Pancreas (tissue), 10 donors: ENCODE results near the gene PRKCH. TPM values are rescaled to one million over a fixed set of nuclear protein-coding genes. Genes with fewer than 3 reads are reported as not detected.

ENCODE experiments used
- ATAC-seq, 4 donors: fragments of 200-7000 bp; cut with Tn5 transposase; one replicate each; pipeline versions ENCODE4 v1.8.0 to v1.9.1; 2020; ENCODE audit warnings: mild to moderate bottlenecking in 4 of 4, moderate library complexity in 4 of 4
- DNase-seq, 6 donors: peaks; one replicate each; pipeline ENCODE4 v3.0.0-alpha.2; 2020
- FAIRE-seq: peaks from 2 replicates; lab custom pipeline; 2012; peaks lifted over from hg19 to GRCh38; lab: Jason Lieb, UNC
- H3K27ac ChIP-seq, 4 donors: fragments of 200-600 bp; sonication (generic); 1 replicate in 3 of 4; 2 replicates in 1 of 4; pipeline versions ENCODE4 v1.5.0 to v1.8.0; 2020
- H3K27me3 ChIP-seq, 4 donors: fragments of 200-600 bp; one replicate each; pipeline ENCODE4 v1.8.0; 2021
- H3K36me3 ChIP-seq, 3 donors: fragments of 200-600 bp; sonication (generic) in 1 of 3; one replicate each; pipeline versions ENCODE4 v1.5.0 to v1.8.0; 2020 to 2021
- H3K4me1 ChIP-seq, 3 donors: fragments of 200-600 bp; one replicate each; pipeline ENCODE4 v1.8.0; 2021
- H3K4me3 ChIP-seq, 4 donors: fragments of 200-600 bp; sonication (generic) in 2 of 4; one replicate each; pipeline versions ENCODE4 v1.5.0 to v1.8.0; 2020 to 2021
- H3K9me3 ChIP-seq, 4 donors: fragments of 200-600 bp; one replicate each; pipeline ENCODE4 v1.8.0; 2021
- CTCF ChIP-seq, 4 donors: fragments of 200-600 bp; sonication (generic) in 3 of 4; IDR thresholded peaks; one replicate each; pipeline versions ENCODE4 v1.5.0 to v1.8.0; 2021; ENCODE audit warnings: antibody characterized with exemption in 4 of 4
- WGBS, 2 donors: extraction: QIAGEN DNeasy Blood & Tissue Kit; methylation state at CpG; one replicate each; pipeline ENCODE4 v1.1.7; 2013; 5-methylcytosine and 5-hydroxymethylcytosine counted together
- intact Hi-C, 3 donors: fragments of 100-400 bp; cut with DNase I; formaldehyde crosslinking; loops; one replicate each; pipeline versions ENCODE4 v1.11.1 to v1.14.2; 2022
- polyA plus RNA-seq, 2 donors: library from polyadenylated mRNA; stranded (reverse); fragments of 200-250 nt; gene quantifications; one replicate each; pipeline ENCODE4 v1.2.3, GENCODE V29; 2013
- total RNA-seq, 6 donors: library from RNA; stranded (reverse); fragmentation: NEBNext Ultra II Directional in 4 of 6; extraction: Animal tissue kit (Norgen Biotek cat#: 25700) in 4 of 6; gene quantifications; one replicate each; pipeline versions ENCODE4 v1.2.1 to v1.2.4, GENCODE V29; 2021 to 2023
- donor health status: healthy with polysubstance abuse.
- donor health status: DM: no; HTN: no; CAD: no; lungs with moderate emphysema.
- donor health status: DM: no; HTN: no; CAD: no.
- donor health status: control.
- donor health status: control.
- donor health status: Bipolar disorder and iron deficiency.
- donor health status: DM: yes; HTN: yes; CAD: no.
- donor health status: DM: no; HTN: no; CAD: no.
- donor health status: DM: no; HTN: no; CAD: no.
- donor health status: DM: yes; HTN: yes; CAD: no.

PRKCH gene
- total and polyA plus RNA-seq, 8 donors: 3.6 to 16.9 (median 8.9) TPM

GRCh38 chr14:61557854-61558253, 236.5 kb downstream of the PRKCH start:
- H3K4me3 ChIP-seq: no peak overlapping the region
- H3K27me3 ChIP-seq: no peaks in the 10 kb centered on the region
- FAIRE-seq (no peak), ATAC-seq (no peak), DNase-seq (no peak)
- intact Hi-C loops: no loop called here
- TF ChIP-seq CTCF (IDR thresholded peaks at IDR 0.05): no peak
- H3K27ac ChIP-seq: peak overlapping the region in 2 of 4 donors; percentile 86 to 89
- H3K9me3 ChIP-seq: no peaks in the 10 kb centered on the region
- peaks cover 25 to 61% (median 48%) of the 10 kb centered on the region in 3 donors for H3K4me1 ChIP-seq
- WGBS, 2 donors: 96 to 99% methylated on average over 5 of the region's 5 CpGs
- H3K36me3 ChIP-seq: no peaks in the 10 kb centered on the region

- H3K9me3 ChIP-seq: no peaks in the 10 kb centered on the region
- FAIRE-seq: no peak
- TF ChIP-seq CTCF (IDR thresholded peaks at IDR 0.05): no peak
- intact Hi-C loops: no loop called here
- H3K36me3 ChIP-seq: no peaks in the 10 kb centered on the region
- WGBS, 2 donors: 89 to 91% methylated on average over 6 of the region's 6 CpGs
- no peak for ATAC-seq
- peaks cover 25 to 61% (median 46%) of the 10 kb centered on the region in 3 donors for H3K4me1 ChIP-seq
- H3K27ac ChIP-seq: peak overlapping the region in 2 of 4 donors; percentile 86 to 89
- DNase-seq: peak in 1 of 6 donors; percentile 72
- H3K4me3 ChIP-seq: no peak overlapping the region
- H3K27me3 ChIP-seq: no peaks in the 10 kb centered on the region
These were observed 236.9 kb downstream of the PRKCH start for GRCh38 chr14:61558271-61558670.

- Histone ChIP-seq H3K27ac (peak overlapping the region in 3 of 4 donors; percentile 42 to 89 (median 86)), H3K9me3 (no peaks in the 10 kb centered on the region), H3K4me3 (no peak overlapping the region), H3K4me1 (peaks cover 22 to 60% (median 39%) of the 10 kb centered on the region in 3 donors), H3K27me3 (no peaks in the 10 kb centered on the region), H3K36me3 (no peaks in the 10 kb centered on the region)
- peak in 3 of 4 donors; percentile 9 to 47 (median 18) for ATAC-seq
- DNase-seq: no peak
- TF ChIP-seq CTCF (IDR thresholded peaks at IDR 0.05): no peak
- no peak for FAIRE-seq
- intact Hi-C loops: no loop called here
- 56 to 70% methylated on average over 14 of the region's 14 CpGs for WGBS, 2 donors
These were observed 238.3 kb downstream of the PRKCH start for GRCh38 chr14:61559641-61560201.

GRCh38 chr14:61560323-61560722, 238.9 kb downstream of the PRKCH start:
- intact Hi-C loops: no loop called here

More at GRCh38 chr14:61560323-61560722, 238.9 kb downstream of the PRKCH start:
- DNase-seq (no peak), FAIRE-seq (no peak), ATAC-seq (peak in 1 of 4 donors; percentile 5)
- no peak for TF ChIP-seq CTCF (IDR thresholded peaks at IDR 0.05)
- Histone ChIP-seq H3K27ac (peak overlapping the region in 3 of 4 donors; percentile 42 to 89 (median 86)), H3K27me3 (no peaks in the 10 kb centered on the region), H3K36me3 (no peaks in the 10 kb centered on the region), H3K4me1 (peaks cover 22 to 60% (median 39%) of the 10 kb centered on the region in 3 donors), H3K9me3 (no peaks in the 10 kb centered on the region), H3K4me3 (no peak overlapping the region)
- 37 to 42% methylated on average over 5 of the region's 5 CpGs for WGBS, 2 donors
